Nephron progenitor cell (in vitro differentiated cells): ENCODE results near the gene TNK1.
A peak's percentile ranks its signal among the peaks of the same experiment; 100 is the strongest.

Source experiments
- DNase-seq: peaks from one replicate; pipeline ENCODE4 v3.0.0; 2021
- H3K27ac Mint-ChIP-seq: 2 replicates; pipeline ENCODE4 v1.8.0; 2021; ENCODE audit warnings: mild to moderate bottlenecking, moderate library complexity, mixed read lengths
- H3K27me3 Mint-ChIP-seq: 2 replicates; pipeline ENCODE4 v1.8.0; 2021; ENCODE audit warnings: mild to moderate bottlenecking, low read depth, mixed read lengths; ENCODE audit not compliant: poor library complexity
- H3K36me3 Mint-ChIP-seq: 2 replicates; pipeline ENCODE4 v1.8.0; 2021; ENCODE audit warnings: low read depth, mixed read lengths
- H3K4me1 Mint-ChIP-seq: 2 replicates; pipeline ENCODE4 v1.8.0; 2021; ENCODE audit warnings: mixed read lengths
- H3K4me3 Mint-ChIP-seq: 2 replicates; pipeline ENCODE4 v1.8.0; 2021; ENCODE audit warnings: mild to moderate bottlenecking, moderate library complexity, mixed read lengths
- H3K9me3 Mint-ChIP-seq: 2 replicates; pipeline ENCODE4 v1.8.0; 2021; ENCODE audit warnings: mild to moderate bottlenecking, moderate library complexity, mixed read lengths
- TF ChIP-seq, protein P1 (sequence below): fragments of 200-600 bp; sonication (generic); IDR thresholded peaks from 2 replicates; pipeline ENCODE4 v1.5.0; 2021; ENCODE audit warnings: antibody characterized with exemption

The TNK1 gene

DNA sequence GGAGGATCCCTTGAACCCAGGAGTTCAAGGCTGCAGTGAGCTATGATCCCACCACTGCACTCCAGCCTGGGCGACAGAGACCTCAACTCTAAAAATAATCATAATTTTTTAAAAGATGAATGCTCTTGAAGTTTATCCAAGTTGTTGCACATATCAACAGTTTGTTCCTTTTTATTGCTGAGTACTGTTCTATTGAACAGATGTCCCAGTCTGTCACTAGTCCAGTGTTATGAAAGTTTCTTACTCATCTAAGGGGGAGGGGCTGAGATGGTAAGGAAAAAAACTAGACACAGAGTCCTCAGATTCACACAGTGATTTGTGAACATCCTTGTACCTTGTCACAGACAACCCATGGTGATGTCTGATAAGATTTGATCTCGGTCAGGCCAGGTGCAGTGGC lies 40.7 kb upstream of the TNK1 start:
- H3K9me3 Mint-ChIP-seq: no peaks in the 10 kb centered on the region
- TF ChIP-seq, protein P1, sequence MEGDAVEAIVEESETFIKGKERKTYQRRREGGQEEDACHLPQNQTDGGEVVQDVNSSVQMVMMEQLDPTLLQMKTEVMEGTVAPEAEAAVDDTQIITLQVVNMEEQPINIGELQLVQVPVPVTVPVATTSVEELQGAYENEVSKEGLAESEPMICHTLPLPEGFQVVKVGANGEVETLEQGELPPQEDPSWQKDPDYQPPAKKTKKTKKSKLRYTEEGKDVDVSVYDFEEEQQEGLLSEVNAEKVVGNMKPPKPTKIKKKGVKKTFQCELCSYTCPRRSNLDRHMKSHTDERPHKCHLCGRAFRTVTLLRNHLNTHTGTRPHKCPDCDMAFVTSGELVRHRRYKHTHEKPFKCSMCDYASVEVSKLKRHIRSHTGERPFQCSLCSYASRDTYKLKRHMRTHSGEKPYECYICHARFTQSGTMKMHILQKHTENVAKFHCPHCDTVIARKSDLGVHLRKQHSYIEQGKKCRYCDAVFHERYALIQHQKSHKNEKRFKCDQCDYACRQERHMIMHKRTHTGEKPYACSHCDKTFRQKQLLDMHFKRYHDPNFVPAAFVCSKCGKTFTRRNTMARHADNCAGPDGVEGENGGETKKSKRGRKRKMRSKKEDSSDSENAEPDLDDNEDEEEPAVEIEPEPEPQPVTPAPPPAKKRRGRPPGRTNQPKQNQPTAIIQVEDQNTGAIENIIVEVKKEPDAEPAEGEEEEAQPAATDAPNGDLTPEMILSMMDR: no peak
- no peak overlapping the region for H3K27ac Mint-ChIP-seq
- peaks cover 7% of the 10 kb centered on the region for H3K27me3 Mint-ChIP-seq
- DNase-seq: no peak
- H3K36me3 Mint-ChIP-seq: no peaks in the 10 kb centered on the region
- H3K4me3 Mint-ChIP-seq: no peak overlapping the region
- peaks cover 52% of the 10 kb centered on the region for H3K4me1 Mint-ChIP-seq

DNA sequence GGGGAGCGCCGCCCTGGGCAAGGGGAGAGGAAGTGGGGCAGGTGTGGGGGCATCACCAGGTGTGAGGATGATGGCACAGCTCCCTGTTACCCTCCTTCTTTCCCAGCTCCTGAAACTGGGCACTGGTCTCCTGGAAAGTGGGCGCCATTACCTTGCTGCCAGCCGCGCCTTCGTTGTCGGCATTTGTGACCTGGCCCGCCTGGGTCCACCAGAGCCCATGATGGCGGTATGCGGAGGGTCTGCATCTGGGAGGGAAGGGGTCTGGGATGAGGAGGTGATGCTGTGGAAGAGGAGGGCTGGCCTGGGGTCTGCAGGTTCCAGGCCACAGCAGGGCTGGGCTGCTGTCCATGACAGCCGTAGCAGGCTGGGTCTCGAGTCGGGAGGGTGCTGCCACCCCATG lies 39.0 kb upstream of the TNK1 start:
- no peak for DNase-seq
- H3K9me3 Mint-ChIP-seq: no peaks in the 10 kb centered on the region
- H3K4me3 Mint-ChIP-seq: no peak overlapping the region
- H3K36me3 Mint-ChIP-seq: no peaks in the 10 kb centered on the region
- TF ChIP-seq, protein P1: no peak
- no peak overlapping the region for H3K27ac Mint-ChIP-seq
- peaks cover 7% of the 10 kb centered on the region for H3K27me3 Mint-ChIP-seq
- H3K4me1 Mint-ChIP-seq: peaks cover 46% of the 10 kb centered on the region

DNA sequence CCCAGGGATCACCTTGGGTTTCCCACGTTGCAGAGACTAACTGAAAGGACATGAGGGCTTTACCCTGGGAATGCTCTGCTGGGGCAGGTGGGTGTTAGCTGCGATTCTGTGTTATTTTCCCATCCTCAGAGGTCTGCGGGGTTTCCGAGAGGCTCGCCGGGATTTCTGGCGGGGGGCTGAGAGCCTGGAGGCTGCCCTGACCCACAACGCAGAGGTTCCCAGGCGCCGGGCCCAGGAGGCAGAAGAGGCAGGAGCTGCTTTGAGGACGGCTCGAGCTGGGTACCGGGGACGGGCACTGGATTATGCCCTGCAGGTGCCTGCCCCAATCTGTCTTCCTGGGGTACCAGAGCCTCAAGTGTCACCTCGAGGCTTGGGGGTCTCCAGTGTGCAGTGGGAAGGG lies 37.6 kb upstream of the TNK1 start:
- Mint-ChIP-seq H3K4me1 (peaks cover 45% of the 10 kb centered on the region), H3K9me3 (no peaks in the 10 kb centered on the region), H3K27me3 (peaks cover 9% of the 10 kb centered on the region), H3K4me3 (no peak overlapping the region), H3K36me3 (no peaks in the 10 kb centered on the region), H3K27ac (no peak overlapping the region)
- TF ChIP-seq, protein P1: no peak
- DNase-seq: no peak

- peak overlapping the region; percentile 22 for H3K27ac Mint-ChIP-seq
- TF ChIP-seq, protein P1: no peak
- H3K36me3 Mint-ChIP-seq: no peaks in the 10 kb centered on the region
- no peak overlapping the region for H3K4me3 Mint-ChIP-seq
- no peak for DNase-seq
- peaks cover 64% of the 10 kb centered on the region for H3K4me1 Mint-ChIP-seq
- no peaks in the 10 kb centered on the region for H3K9me3 Mint-ChIP-seq
- peaks cover 9% of the 10 kb centered on the region for H3K27me3 Mint-ChIP-seq
Observed at GRCh38 chr17:7346761-7347614, 33.9 kb upstream of the TNK1 start.

- no peaks in the 10 kb centered on the region for H3K9me3 Mint-ChIP-seq
- H3K27ac Mint-ChIP-seq: peak overlapping the region; percentile 22
- TF ChIP-seq, protein P1: no peak
- H3K4me1 Mint-ChIP-seq: peaks cover 71% of the 10 kb centered on the region
- no peaks in the 10 kb centered on the region for H3K36me3 Mint-ChIP-seq
- H3K4me3 Mint-ChIP-seq: no peak overlapping the region
- peaks cover 8% of the 10 kb centered on the region for H3K27me3 Mint-ChIP-seq
- DNase-seq: no peak
Observed at GRCh38 chr17:7347630-7348477, 33.0 kb upstream of the TNK1 start.
